ENCODE results near the gene GH1. TPM values are rescaled to one million over a fixed set of nuclear protein-coding genes. Genes with fewer than 3 reads are reported as not detected.

The GH1 gene
- total and polyA plus RNA-seq, 5 donors from 2014 or later: 0.50 TPM; not detected in 4

DNA sequence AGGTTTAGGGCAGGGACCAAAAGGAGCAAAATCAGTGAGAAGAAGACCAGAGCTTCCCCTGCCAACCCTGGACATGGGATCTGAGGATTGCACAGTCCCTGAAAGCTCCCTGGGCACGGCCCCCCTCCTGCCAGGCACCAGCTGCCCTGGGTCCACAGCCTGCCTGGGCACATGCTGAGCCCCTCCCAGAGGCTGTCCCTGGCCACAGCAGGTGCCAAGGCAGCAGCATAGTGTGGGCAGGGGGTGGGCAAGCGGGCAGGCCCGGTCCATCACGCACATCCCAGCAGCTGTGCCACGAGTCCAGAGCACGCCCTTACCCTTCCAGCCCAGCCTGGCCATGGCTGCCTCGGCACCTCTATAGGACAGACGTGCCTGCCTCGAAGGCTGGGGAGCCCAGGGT is 41.4 kb upstream of the GH1 start:
- Histone ChIP-seq H3K9me3 (ENCODE audit: control insufficient read depth in 2 of 2, low read length in 2 of 2) (no peaks in the 10 kb centered on the region), H3K4me3 (ENCODE audit: low read depth, low read length) (no peak overlapping the region), H3K36me3 (ENCODE audit: control insufficient read depth, insufficient read depth, low read length) (no peaks in the 10 kb centered on the region), H3K4me1 (ENCODE audit: control insufficient read depth, insufficient read depth, low read length, poor library complexity, severe bottlenecking) (peaks cover 4% of the 10 kb centered on the region), H3K27me3 (ENCODE audit: control insufficient read depth, insufficient read depth, low read length) (no peaks in the 10 kb centered on the region), H3K27ac (ENCODE audit: insufficient read depth, low read length, poor library complexity, severe bottlenecking) (no peak overlapping the region)
- ATAC-seq (ENCODE audit: low read depth in 2 of 2) (no peak), DNase-seq (no peak)
- H3K27ac Mint-ChIP-seq: no peak overlapping the region
- no peak overlapping the region for H3K4me3 Mint-ChIP-seq
- no peaks in the 10 kb centered on the region for H3K36me3 Mint-ChIP-seq
- peaks cover 0 to 16% (median 1%) of the 10 kb centered on the region in 4 donors for H3K4me1 Mint-ChIP-seq
- no peaks in the 10 kb centered on the region for H3K27me3 Mint-ChIP-seq
- no peaks in the 10 kb centered on the region for H3K9me3 Mint-ChIP-seq

- Histone ChIP-seq H3K36me3 (ENCODE audit: control insufficient read depth, insufficient read depth, low read length) (no peaks in the 10 kb centered on the region), H3K4me3 (ENCODE audit: low read depth, low read length) (no peak overlapping the region), H3K27ac (ENCODE audit: insufficient read depth, low read length, poor library complexity, severe bottlenecking) (no peak overlapping the region), H3K9me3 (ENCODE audit: control insufficient read depth in 2 of 2, low read length in 2 of 2) (no peaks in the 10 kb centered on the region), H3K4me1 (ENCODE audit: control insufficient read depth, insufficient read depth, low read length, poor library complexity, severe bottlenecking) (peaks cover 19% of the 10 kb centered on the region), H3K27me3 (ENCODE audit: control insufficient read depth, insufficient read depth, low read length) (no peaks in the 10 kb centered on the region)
- Mint-ChIP-seq H3K9me3 (no peaks in the 10 kb centered on the region), H3K27ac (peak overlapping the region in 2 of 3 donors; percentile 65 to 94), H3K4me1 (peaks cover 0 to 34% (median 11%) of the 10 kb centered on the region in 4 donors), H3K36me3 (no peaks in the 10 kb centered on the region), H3K4me3 (no peak overlapping the region), H3K27me3 (peaks cover 6% of the 10 kb centered on the region)
- no peak for ATAC-seq (ENCODE audit: low read depth in 2 of 2)
- no peak for DNase-seq
Observed at GRCh38 chr17:63956296-63956920, 37.8 kb upstream of the GH1 start.

- Histone ChIP-seq H3K27me3 (ENCODE audit: control insufficient read depth, insufficient read depth, low read length) (no peaks in the 10 kb centered on the region), H3K9me3 (ENCODE audit: control insufficient read depth in 2 of 2, low read length in 2 of 2) (no peaks in the 10 kb centered on the region), H3K4me1 (ENCODE audit: control insufficient read depth, insufficient read depth, low read length, poor library complexity, severe bottlenecking) (peaks cover 16% of the 10 kb centered on the region), H3K4me3 (ENCODE audit: low read depth, low read length) (no peak overlapping the region), H3K36me3 (ENCODE audit: control insufficient read depth, insufficient read depth, low read length) (no peaks in the 10 kb centered on the region), H3K27ac (ENCODE audit: insufficient read depth, low read length, poor library complexity, severe bottlenecking) (no peak overlapping the region)
- Mint-ChIP-seq H3K27me3 (peaks cover 6% of the 10 kb centered on the region), H3K36me3 (no peaks in the 10 kb centered on the region), H3K27ac (peak overlapping the region in 2 of 3 donors; percentile 78 to 94), H3K9me3 (no peaks in the 10 kb centered on the region), H3K4me1 (peaks cover 0 to 30% (median 11%) of the 10 kb centered on the region in 4 donors), H3K4me3 (no peak overlapping the region)
- ATAC-seq (ENCODE audit: low read depth in 2 of 2) (no peak), DNase-seq (no peak)
Observed at GRCh38 chr17:63955791-63956190, 37.2 kb upstream of the GH1 start.

- Mint-ChIP-seq H3K4me1 (peaks cover 0 to 28% (median 11%) of the 10 kb centered on the region in 4 donors), H3K27me3 (peaks cover 6% of the 10 kb centered on the region), H3K27ac (peak overlapping the region in 2 of 3 donors; percentile 94 to 95), H3K36me3 (no peaks in the 10 kb centered on the region), H3K4me3 (no peak overlapping the region), H3K9me3 (no peaks in the 10 kb centered on the region)
- H3K27ac ChIP-seq (ENCODE audit: insufficient read depth, low read length, poor library complexity, severe bottlenecking): peak overlapping the region; percentile 51
- no peak overlapping the region for H3K4me3 ChIP-seq (ENCODE audit: low read depth, low read length)
- DNase-seq (no peak), ATAC-seq (ENCODE audit: low read depth in 2 of 2) (no peak)
- H3K4me1 ChIP-seq (ENCODE audit: control insufficient read depth, insufficient read depth, low read length, poor library complexity, severe bottlenecking): peaks cover 16% of the 10 kb centered on the region
- no peaks in the 10 kb centered on the region for H3K9me3 ChIP-seq (ENCODE audit: control insufficient read depth in 2 of 2, low read length in 2 of 2)
- H3K27me3 ChIP-seq (ENCODE audit: control insufficient read depth, insufficient read depth, low read length): no peaks in the 10 kb centered on the region
- no peaks in the 10 kb centered on the region for H3K36me3 ChIP-seq (ENCODE audit: control insufficient read depth, insufficient read depth, low read length)
Observed at GRCh38 chr17:63955232-63955631, 36.6 kb upstream of the GH1 start.

DNA sequence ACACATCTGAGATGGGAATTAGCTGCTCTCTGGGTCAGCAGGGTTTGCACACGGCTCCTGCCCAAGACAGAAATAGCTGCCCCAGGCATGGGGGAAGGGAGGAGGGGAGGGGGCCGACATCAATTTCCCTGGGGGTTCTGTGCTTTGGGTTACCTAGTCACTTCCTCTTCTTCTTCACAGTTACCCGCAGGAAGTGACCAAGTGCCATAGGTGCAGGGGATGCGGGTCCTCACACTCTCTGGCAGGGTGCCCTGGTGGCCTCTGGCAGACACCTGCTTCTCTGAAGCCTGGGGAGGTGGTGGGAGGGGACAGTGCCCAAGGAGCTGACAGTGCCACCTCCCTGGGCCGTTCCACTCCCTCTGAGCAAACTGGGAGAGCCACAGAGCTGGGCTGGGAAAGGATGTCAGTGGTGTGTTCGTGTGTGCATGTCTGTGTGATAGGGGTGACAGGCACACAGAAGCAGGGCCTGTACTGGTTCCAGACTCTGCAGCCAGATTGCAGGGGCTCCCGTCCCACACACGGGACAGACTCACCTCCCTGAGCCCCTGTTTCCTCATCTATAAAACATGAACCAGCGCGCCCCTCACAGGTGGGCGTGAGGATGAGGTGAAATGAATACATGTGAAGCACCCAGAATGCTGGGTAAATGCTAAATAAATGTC is 35.9 kb upstream of the GH1 start:
- Histone ChIP-seq H3K27me3 (ENCODE audit: control insufficient read depth, insufficient read depth, low read length) (no peaks in the 10 kb centered on the region), H3K27ac (ENCODE audit: insufficient read depth, low read length, poor library complexity, severe bottlenecking) (peak overlapping the region; percentile 51), H3K9me3 (ENCODE audit: control insufficient read depth in 2 of 2, low read length in 2 of 2) (no peaks in the 10 kb centered on the region), H3K36me3 (ENCODE audit: control insufficient read depth, insufficient read depth, low read length) (no peaks in the 10 kb centered on the region), H3K4me3 (ENCODE audit: low read depth, low read length) (no peak overlapping the region), H3K4me1 (ENCODE audit: control insufficient read depth, insufficient read depth, low read length, poor library complexity, severe bottlenecking) (peaks cover 16% of the 10 kb centered on the region)
- Mint-ChIP-seq H3K4me3 (peak overlapping the region in 2 of 4 donors; percentile 40 to 67), H3K4me1 (peaks cover 0 to 28% (median 11%) of the 10 kb centered on the region in 4 donors), H3K9me3 (no peaks in the 10 kb centered on the region), H3K36me3 (no peaks in the 10 kb centered on the region), H3K27me3 (peaks cover 6% of the 10 kb centered on the region), H3K27ac (peak overlapping the region; percentile 94 to 97 (median 95))
- DNase-seq: peak in 2 of 3 donors; percentile 37 to 71
- peak; percentile 70 to 79 for ATAC-seq (ENCODE audit: low read depth in 2 of 2)

DNA sequence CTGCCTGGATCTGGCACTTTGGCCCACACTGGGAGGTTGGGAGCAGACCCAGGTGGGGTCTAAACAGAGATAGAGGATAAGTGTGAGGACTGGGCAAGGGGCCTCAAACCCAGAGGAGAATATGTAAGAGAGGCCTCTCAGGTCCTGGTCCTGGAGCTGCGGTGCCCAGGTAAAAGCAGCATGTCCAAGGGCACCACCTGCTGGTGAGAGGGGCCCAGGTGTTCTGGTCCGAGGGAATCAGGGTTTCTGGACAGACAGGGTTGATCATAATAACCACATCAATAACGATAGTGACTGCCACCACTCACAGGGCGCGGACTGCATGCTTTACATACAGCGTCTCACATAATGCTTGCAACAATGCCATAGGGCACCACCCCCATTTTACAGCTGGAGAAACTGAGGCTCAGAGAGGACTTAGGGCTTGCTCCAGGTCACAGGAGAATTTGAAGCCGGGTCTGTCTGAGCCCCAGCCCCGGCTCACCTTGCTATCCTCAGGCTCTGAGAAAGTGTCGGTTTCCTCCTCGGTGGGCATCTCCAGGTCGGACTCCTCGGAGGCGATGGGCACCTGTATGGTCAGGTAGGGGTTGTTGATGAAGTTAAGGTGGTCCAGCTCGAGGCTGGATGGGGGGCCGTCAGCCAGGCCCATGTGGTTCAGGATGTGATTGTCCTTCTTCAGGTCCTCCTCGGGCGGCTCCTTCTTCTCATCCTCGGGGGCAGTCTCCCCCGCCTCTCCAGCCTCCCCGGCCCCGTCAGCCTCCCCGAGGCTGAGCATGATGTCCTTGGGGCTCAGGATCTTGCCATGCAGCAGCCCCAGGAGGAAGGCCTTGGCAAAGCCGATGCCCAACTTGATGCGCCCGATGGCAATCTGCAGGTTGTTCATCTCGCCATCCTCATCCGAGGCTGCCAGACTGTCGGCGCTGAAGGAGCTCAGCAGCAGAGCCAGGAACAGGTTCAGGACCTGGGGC is 32.6 kb upstream of the GH1 start:
- H3K27ac Mint-ChIP-seq: peak overlapping the region in 2 of 3 donors; percentile 38 to 44
- Histone ChIP-seq H3K27me3 (ENCODE audit: control insufficient read depth, insufficient read depth, low read length) (no peaks in the 10 kb centered on the region), H3K36me3 (ENCODE audit: control insufficient read depth, insufficient read depth, low read length) (no peaks in the 10 kb centered on the region), H3K9me3 (ENCODE audit: control insufficient read depth in 2 of 2, low read length in 2 of 2) (no peaks in the 10 kb centered on the region), H3K4me1 (ENCODE audit: control insufficient read depth, insufficient read depth, low read length, poor library complexity, severe bottlenecking) (peaks cover 25% of the 10 kb centered on the region), H3K4me3 (ENCODE audit: low read depth, low read length) (no peak overlapping the region), H3K27ac (ENCODE audit: insufficient read depth, low read length, poor library complexity, severe bottlenecking) (no peak overlapping the region)
- H3K36me3 Mint-ChIP-seq: no peaks in the 10 kb centered on the region
- H3K4me1 Mint-ChIP-seq: peaks cover 0 to 33% (median 16%) of the 10 kb centered on the region in 4 donors
- peak in 1 of 3 donors; percentile 50 for DNase-seq
- H3K4me3 Mint-ChIP-seq: no peak overlapping the region
- H3K27me3 Mint-ChIP-seq: peaks cover 6% of the 10 kb centered on the region
- ATAC-seq (ENCODE audit: low read depth in 2 of 2): no peak
- H3K9me3 Mint-ChIP-seq: no peaks in the 10 kb centered on the region

DNA sequence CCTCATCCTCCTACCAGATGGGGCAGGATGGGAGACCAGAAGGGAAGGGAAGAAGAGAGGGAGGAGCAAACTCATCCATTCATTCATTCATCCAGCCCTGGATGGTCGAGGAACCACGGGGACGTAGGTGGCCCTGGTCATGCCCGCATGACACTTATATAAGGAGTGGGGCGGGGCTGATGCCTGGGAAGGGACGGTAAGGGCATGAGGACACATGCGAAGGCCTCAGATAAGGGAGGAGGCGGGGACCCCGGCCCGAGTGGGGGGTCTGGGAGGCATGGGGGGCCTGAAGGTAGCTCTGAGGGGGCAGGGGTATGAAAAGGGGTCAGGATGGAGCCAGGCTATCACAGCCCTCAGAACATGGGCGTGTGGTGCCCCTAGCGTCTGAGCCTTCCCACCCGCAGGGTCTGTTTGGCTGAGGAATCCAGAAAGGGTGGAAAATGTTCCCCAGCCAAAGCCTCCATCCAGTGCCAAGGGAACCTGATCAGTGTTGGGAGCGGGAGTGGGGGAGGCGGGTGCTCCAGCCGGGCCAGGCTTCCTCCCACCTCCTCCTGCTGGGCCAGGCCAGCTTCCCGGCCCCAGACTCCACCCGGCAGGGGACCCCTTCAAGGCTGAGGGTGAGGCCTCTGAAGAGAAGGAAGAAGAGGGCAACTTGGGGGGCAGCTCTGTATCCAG is 31.1 kb upstream of the GH1 start:
- ATAC-seq (ENCODE audit: low read depth in 2 of 2) (no peak), DNase-seq (no peak)
- H3K36me3 Mint-ChIP-seq: no peaks in the 10 kb centered on the region
- no peaks in the 10 kb centered on the region for H3K9me3 Mint-ChIP-seq
- Histone ChIP-seq H3K9me3 (ENCODE audit: control insufficient read depth in 2 of 2, low read length in 2 of 2) (no peaks in the 10 kb centered on the region), H3K4me1 (ENCODE audit: control insufficient read depth, insufficient read depth, low read length, poor library complexity, severe bottlenecking) (peaks cover 29% of the 10 kb centered on the region), H3K4me3 (ENCODE audit: low read depth, low read length) (no peak overlapping the region), H3K36me3 (ENCODE audit: control insufficient read depth, insufficient read depth, low read length) (no peaks in the 10 kb centered on the region), H3K27ac (ENCODE audit: insufficient read depth, low read length, poor library complexity, severe bottlenecking) (no peak overlapping the region), H3K27me3 (ENCODE audit: control insufficient read depth, insufficient read depth, low read length) (no peaks in the 10 kb centered on the region)
- no peak overlapping the region for H3K4me3 Mint-ChIP-seq
- H3K27ac Mint-ChIP-seq: no peak overlapping the region
- H3K4me1 Mint-ChIP-seq: peaks cover 0 to 34% (median 15%) of the 10 kb centered on the region in 4 donors
- peaks cover 6% of the 10 kb centered on the region for H3K27me3 Mint-ChIP-seq

Measured in CD4-positive, CD25-positive, alpha-beta regulatory T cell (primary cell).